ENCODE measurements around the gene SLC6A4. TPM values are rescaled to one million over a fixed set of nuclear protein-coding genes. Genes with fewer than 3 reads are reported as not detected.

The SLC6A4 gene
- total and polyA plus RNA-seq, 2 of the 8 experiments (the other 6 are each of a cell fraction or from before 2014, with no cell fraction given) = 0.09 to 0.33 TPM

- POLR2A ChIA-PET (ENCODE audit: partially characterized antibody) = no interaction called here
- H4K20me1 ChIP-seq (replicated peaks in 1 of 2; ENCODE audit: control insufficient read depth in 1 of 2, insufficient read depth in 2 of 2, low read length in 2 of 2) = no peaks in the 10 kb centered on the region
- TF ChIP-seq TAF1 (IDR thresholded peaks at IDR 0.05; ENCODE audit: low read depth, low read length) (no peak), SP2 (IDR thresholded peaks at IDR 0.05; ENCODE audit: low read length) (no peak), MAFK (IDR thresholded peaks at IDR 0.05; ENCODE audit: low read depth, low read length) (no peak)
These were observed 47.9 kb downstream of the SLC6A4 start for GRCh38 chr17:30187573-30187972.

More at GRCh38 chr17:30187573-30187972, 47.9 kb downstream of the SLC6A4 start:
- 86% methylated on average over 2 of the region's 2 CpGs; no CpG with 5 or more reads in 1 of the 2 experiments for WGBS, 2 experiments (ENCODE audit: extremely low coverage in 1 of 2, insufficient coverage in 1 of 2, insufficient read length in 1 of 2, insufficient replicate concordance in 2 of 2, low coverage in 1 of 2, low lambda C conversion rate in 2 of 2, missing lambda C conversion rate in 1 of 2)
- Histone ChIP-seq H3K9ac (replicated peaks in 1 of 4; ENCODE audit: extremely low read depth in 1 of 4, low read depth in 3 of 4, low read length in 3 of 4) (no peak overlapping the region), H3K4me3 (ENCODE audit: extremely low read depth in 1 of 4, insufficient read depth in 2 of 4, low read depth in 3 of 4, low read length in 4 of 4) (no peak overlapping the region), H3K23ac (ENCODE audit: insufficient read length) (no peak overlapping the region), H3K79me2 (ENCODE audit: control insufficient read depth in 1 of 2, insufficient read depth in 2 of 2, low read length in 2 of 2) (no peaks in the 10 kb centered on the region), H3K4ac (replicated peaks; ENCODE audit: insufficient read length, low read depth, low read length) (no peak overlapping the region), H3K27ac (ENCODE audit: low read depth, low read length) (no peak overlapping the region), H3K14ac (ENCODE audit: insufficient read length) (no peak overlapping the region), H3K27me3 (replicated peaks in 1 of 4; ENCODE audit: control insufficient read depth in 3 of 4, extremely low read depth in 1 of 4, insufficient read depth in 3 of 4, low read length in 3 of 4) (no peaks in the 10 kb centered on the region), H3K79me1 (ENCODE audit: low read depth, low read length) (no peaks in the 10 kb centered on the region), H2AFZ (ENCODE audit: low read length) (no peak overlapping the region), H3K4me2 (ENCODE audit: insufficient read depth in 1 of 2, low read depth in 2 of 2, low read length in 2 of 2) (no peak overlapping the region), H2AK5ac (ENCODE audit: low read depth, low read length) (no peak overlapping the region), H2BK5ac (ENCODE audit: low read depth, low read length) (no peak overlapping the region), H4K91ac (replicated peaks; ENCODE audit: insufficient read length, low read length) (no peak overlapping the region), H2BK120ac (replicated peaks; ENCODE audit: low read depth, low read length) (no peak overlapping the region), H3K23me2 (ENCODE audit: low read depth, low read length) (no peaks in the 10 kb centered on the region), H3K18ac (ENCODE audit: extremely low read depth, low read length) (no peak overlapping the region), H2BK15ac (ENCODE audit: low read length) (no peak overlapping the region), H4K8ac (ENCODE audit: extremely low read depth, insufficient read depth, low read length) (no peak overlapping the region), H3K36me3 (ENCODE audit: control insufficient read depth in 2 of 4, insufficient read depth in 4 of 4, low read length in 3 of 4) (peaks cover 5 to 36% (median 17%) of the 10 kb centered on the region in 4 experiments), H3K4me1 (replicated peaks in 1 of 4; ENCODE audit: control insufficient read depth in 3 of 4, insufficient read depth in 4 of 4, low read length in 3 of 4) (no peaks in the 10 kb centered on the region), H3K9me3 (ENCODE audit: insufficient read depth in 2 of 2, low read depth in 1 of 2, low read length in 1 of 2) (no peaks in the 10 kb centered on the region), H2BK12ac (ENCODE audit: low read depth, low read length) (no peak overlapping the region), H4K5ac (ENCODE audit: insufficient read length, low read depth, low read length) (no peak overlapping the region), H2BK20ac (ENCODE audit: low read length) (no peak overlapping the region), H3K56ac (replicated peaks; ENCODE audit: insufficient read length, low read depth, low read length) (no peak overlapping the region)
- CTCF ChIA-PET (ENCODE audit: partially characterized antibody) = interaction anchor here (0.9 to 1.8 kb wide), 5 partner anchors 14 to 92 kb away, joined by 3 to 8 read pairs (median 5); no protein-coding TSS in a partner anchor
- DNase-seq (ENCODE audit: low read depth in 1 of 2, low spot score in 2 of 2) (no peak), FAIRE-seq (no peak)

Data from H1 (cell line).